Posterior cingulate gyrus (tissue), 11 donors: ENCODE measurements around the gene IKBIP.
"Not testable (repeated sequence)": the region's sequence is repeated elsewhere in the genome, so short reads cannot be mapped to it uniquely, and the experiment has no call there.

Experiments
- DNase-seq, 10 donors: peaks; one replicate each; pipeline versions ENCODE4 v3.0.0 to v3.0.0-alpha.2; 2020 to 2021; ENCODE audit warnings: mixed read lengths in 3 of 10
- intact Hi-C: fragments of 100-400 bp; cut with DNase I; formaldehyde crosslinking; loops from one replicate; pipeline ENCODE4 v1.15.1; 2023

IKBIP gene

GRCh38 chr12:98644712-98645571 lies at the start of gene IKBIP, which contains the start of gene APAF1:
Gene IKBIP (minus strand): TSS chr12:98644788. CDS start chr12:98644701, 87 bp downstream.
Gene APAF1 (plus strand): TSS chr12:98645290. CDS start chr12:98648360, 3,070 bp downstream.
- peak; percentile 92 to 100 (median 96) for DNase-seq
- intact Hi-C loops: loop anchor here (1.0 to 10.0 kb wide), 2 partner anchors 52 to 130 kb away; partner anchors contain the start of genes SLC25A3 and TMPO

- intact Hi-C loops: no loop called here
Observed at GRCh38 chr12:98691351-98691750, 46.8 kb upstream of the IKBIP start.

GRCh38 chr12:98686603-98687002 lies 42.0 kb upstream of the IKBIP start:
- intact Hi-C loops: no loop called here
- DNase-seq: no peak

More at GRCh38 chr12:98691351-98691750, 46.8 kb upstream of the IKBIP start:
- no peak for DNase-seq

DNA sequence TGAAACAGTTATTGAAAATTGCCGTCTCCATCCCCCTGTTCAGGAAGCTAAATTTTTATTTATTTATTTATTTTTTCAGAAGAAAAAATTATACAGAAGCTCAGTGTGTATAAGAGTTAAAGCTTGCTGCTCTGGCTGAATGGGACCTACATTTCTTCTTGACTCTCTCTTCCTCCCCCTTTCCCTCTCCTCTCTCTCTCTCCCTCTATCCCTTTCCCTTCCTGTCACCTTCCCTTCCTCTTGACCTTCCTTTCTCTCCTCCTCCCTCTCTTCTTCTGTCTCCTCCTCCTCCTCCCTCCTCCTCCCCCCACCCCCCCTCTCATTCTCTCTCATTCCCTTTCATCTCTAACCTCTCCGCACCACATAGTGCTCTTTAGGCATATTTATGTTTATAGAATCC lies 39.6 kb upstream of the IKBIP start:
- no peak for DNase-seq
- intact Hi-C loops: no loop called here

GRCh38 chr12:98679611-98680005 lies 35.0 kb upstream of the IKBIP start:
- DNase-seq: peak in 1 of 10 donors; percentile 47
- intact Hi-C loops: no loop called here

GRCh38 chr12:98678946-98679610 lies 34.5 kb upstream of the IKBIP start:
- intact Hi-C loops: no loop called here
- DNase-seq: no peak

DNA sequence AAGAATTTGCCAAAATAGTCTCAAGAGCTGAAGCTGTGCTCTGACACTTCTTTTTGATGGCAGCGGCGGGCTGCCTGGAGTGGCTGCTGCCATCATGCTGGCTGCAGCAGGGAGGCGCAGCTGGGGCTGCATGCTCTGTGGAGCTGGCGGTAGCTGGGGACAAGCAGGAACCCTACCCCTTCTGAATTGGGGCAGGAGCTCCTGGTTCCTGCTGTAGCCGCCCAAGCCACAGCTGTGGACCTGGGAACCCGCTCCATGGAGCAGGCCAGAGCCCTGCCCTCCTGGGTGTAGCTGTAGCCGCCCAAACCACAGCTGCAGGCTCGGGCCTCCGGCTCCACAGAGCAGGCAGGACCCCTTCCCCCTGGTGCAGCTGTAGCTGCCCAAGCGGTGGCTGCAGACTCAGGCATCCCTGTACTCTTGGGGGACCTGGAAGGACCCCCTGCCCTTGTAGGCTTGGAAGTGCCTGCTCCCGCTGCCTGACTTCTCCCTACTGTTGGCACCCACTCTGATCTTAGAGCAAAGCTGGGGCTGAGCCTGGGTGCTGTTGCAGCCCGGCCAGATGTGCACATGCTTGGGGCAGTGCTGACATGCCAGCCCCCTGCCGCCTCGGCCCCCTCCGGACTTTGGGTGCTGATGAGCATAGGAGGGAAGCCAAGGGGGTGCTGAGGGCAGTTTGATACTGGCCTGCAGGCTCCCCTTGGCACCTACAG lies 33.8 kb upstream of the IKBIP start:
- intact Hi-C loops: no loop called here

GRCh38 chr12:98674841-98675240 lies 30.3 kb upstream of the IKBIP start:
- intact Hi-C loops: no loop called here
- no peak for DNase-seq

More for the DNA sequence above, 33.8 kb upstream of the IKBIP start:
- peak in 1 of 10 donors; percentile 61 for DNase-seq

GRCh38 chr12:98671459-98671858 lies 26.9 kb upstream of the IKBIP start:
- intact Hi-C loops: no loop called here
- DNase-seq: no peak

DNA sequence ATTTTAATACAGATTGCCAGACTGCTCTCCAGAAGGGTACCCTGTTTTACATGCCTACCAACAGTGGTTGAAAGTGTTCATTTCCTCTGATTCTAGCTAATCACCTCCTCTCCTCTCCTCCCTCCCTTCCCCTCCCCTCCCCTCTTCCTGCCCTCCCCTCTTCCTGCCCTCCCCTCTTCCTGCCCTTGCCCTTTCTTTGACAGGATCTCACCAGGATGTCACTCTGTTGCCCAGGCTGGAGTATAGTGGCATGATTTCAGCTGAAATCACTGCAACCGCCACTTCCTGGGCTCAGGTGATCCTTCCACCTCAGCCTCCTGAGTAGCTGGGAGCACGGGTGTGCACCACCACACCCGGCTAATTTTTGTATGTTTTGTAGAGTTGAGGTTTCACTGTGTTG lies 25.2 kb upstream of the IKBIP start:
- intact Hi-C loops: no loop called here
- no peak for DNase-seq

GRCh38 chr12:98660521-98660920 lies 15.9 kb upstream of the IKBIP start:
- intact Hi-C loops: no loop called here
- DNase-seq: no peak

- no peak for DNase-seq
- intact Hi-C loops: no loop called here
Observed at GRCh38 chr12:98656289-98657101, 11.9 kb upstream of the IKBIP start.

- intact Hi-C loops: loop anchor here (2.0 kb wide), 1 partner anchor 87 kb away; no protein-coding TSS in a partner anchor
- no peak for DNase-seq
Observed at GRCh38 chr12:98653866-98654493, 9.4 kb upstream of the IKBIP start.

DNA sequence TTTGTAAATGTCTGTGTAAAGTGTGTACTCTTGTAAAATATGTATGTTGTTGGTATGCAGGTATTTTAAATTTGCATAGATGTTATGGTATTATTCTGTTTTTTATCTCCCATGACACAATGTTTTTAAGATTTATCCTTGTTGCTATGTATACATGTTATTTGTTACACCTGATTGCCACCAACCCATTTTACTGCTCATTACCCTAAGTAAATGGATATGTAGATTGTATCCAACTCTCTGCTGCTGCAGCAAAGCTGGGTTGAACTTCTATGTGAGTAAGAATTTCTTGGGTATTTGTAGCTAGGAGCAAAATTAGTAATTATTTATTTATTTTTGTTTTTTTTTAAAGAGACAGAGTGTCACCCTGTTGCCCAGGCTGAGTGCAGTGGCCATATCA lies 6.7 kb upstream of the IKBIP start:
- no peak for DNase-seq
- intact Hi-C loops: no loop called here

GRCh38 chr12:98646294-98647090 lies 1.9 kb upstream of the IKBIP start:
- no peak for DNase-seq
- intact Hi-C loops: loop anchor here (10.0 kb wide), 1 partner anchor 132 kb away; the partner anchor contains the start of gene TMPO

- intact Hi-C loops: loop anchor here (10.0 kb wide), 1 partner anchor 131 kb away; the partner anchor contains the start of gene TMPO
- DNase-seq: peak in 7 of 10 donors; percentile 11 to 83 (median 29)
Observed at GRCh38 chr12:98645572-98646067, 1.0 kb upstream of the IKBIP start.

GRCh38 chr12:98644433-98644711 lies 216 bp downstream of the IKBIP start:
- peak in 3 of 10 donors; percentile 8 to 87 (median 22) for DNase-seq
- intact Hi-C loops: loop anchor here (1.0 to 10.0 kb wide), 2 partner anchors 51 to 130 kb away; partner anchors contain the start of genes SLC25A3 and TMPO

DNA sequence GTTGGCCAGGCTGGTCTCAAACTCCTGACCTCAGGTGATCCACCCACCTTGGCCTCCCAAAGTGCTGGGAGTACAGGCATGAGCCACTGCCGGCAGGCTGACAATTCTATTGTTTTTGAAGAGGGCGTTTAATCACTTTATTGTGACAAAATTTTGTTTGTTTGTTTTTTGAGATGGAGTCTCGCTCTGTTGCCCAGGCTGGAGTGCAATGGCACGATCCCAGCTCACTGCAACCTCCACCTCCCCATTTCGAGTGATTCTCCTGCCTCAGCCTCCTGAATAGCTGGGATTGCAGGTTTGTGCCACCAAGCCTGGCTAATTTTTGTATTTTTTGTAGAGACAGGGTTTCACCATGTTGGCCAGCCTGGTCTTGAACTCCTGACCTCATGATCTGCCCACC lies 1.8 kb downstream of the IKBIP start:
- not testable (repeated sequence) for DNase-seq
- intact Hi-C loops: loop anchor here (10.0 kb wide), 1 partner anchor 128 kb away; the partner anchor contains the start of gene TMPO
